MM.1S (cell line): ENCODE measurements around the gene CNTF.

Source experiments
- DNase-seq: peaks from one replicate; pipeline ENCODE4 v3.0.0-alpha.2; 2015
- H2AFZ ChIP-seq: fragments of 300-600 bp; sonication (generic); 2 replicates; pipeline ENCODE4 v1.6.0; 2016; ENCODE audit warnings: antibody characterized with exemption, low read length
- H3F3A ChIP-seq: fragments of 300-600 bp; sonication (generic); 2 replicates; pipeline ENCODE4 v1.6.1; 2016; ENCODE audit warnings: mild to moderate bottlenecking, antibody characterized with exemption, low read length, moderate library complexity, mixed read lengths; ENCODE audit not compliant: insufficient read depth
- H3K27ac ChIP-seq: fragments of 300-600 bp; sonication (generic); 2 replicates; pipeline ENCODE4 v1.5.1; 2016; ENCODE audit warnings: mild to moderate bottlenecking, low read length
- H3K27me3 ChIP-seq: fragments of 300-600 bp; sonication (generic); replicated peaks from 2 replicates; pipeline ENCODE4 v1.6.0; 2016; ENCODE audit warnings: low read length; ENCODE audit not compliant: insufficient read depth
- H3K36me3 ChIP-seq: fragments of 300-600 bp; sonication (generic); replicated peaks from 2 replicates; pipeline ENCODE4 v1.6.1; 2016; ENCODE audit warnings: mild to moderate bottlenecking, low read length, mixed read lengths; ENCODE audit not compliant: insufficient read depth
- H3K4me1 ChIP-seq: fragments of 300-600 bp; sonication (generic); 2 replicates; pipeline ENCODE4 v1.6.1; 2016; ENCODE audit warnings: low read length, mixed read lengths
- H3K4me2 ChIP-seq: fragments of 300-600 bp; sonication (generic); 2 replicates; pipeline ENCODE4 v1.6.0; 2016; ENCODE audit warnings: low read depth, low read length
- H3K4me3 ChIP-seq: fragments of 300-600 bp; sonication (generic); 2 replicates; pipeline ENCODE4 v1.5.1; 2016; ENCODE audit warnings: low read length, mixed read lengths
- H3K79me2 ChIP-seq: fragments of 300-600 bp; sonication (generic); 2 replicates; pipeline ENCODE4 v1.6.1; 2016; ENCODE audit warnings: mixed run types, low read length, mixed read lengths
- H3K9ac ChIP-seq: fragments of 300-600 bp; sonication (generic); 2 replicates; pipeline ENCODE4 v1.6.1; 2016; ENCODE audit warnings: low read length, mixed read lengths
- H3K9me2 ChIP-seq: fragments of 300-600 bp; sonication (generic); replicated peaks from 2 replicates; pipeline ENCODE4 v1.6.1; 2016; ENCODE audit warnings: mild to moderate bottlenecking, low read length, mixed read lengths; ENCODE audit not compliant: insufficient read depth
- H3K9me3 ChIP-seq: fragments of 300-600 bp; sonication (generic); replicated peaks from 2 replicates; pipeline ENCODE4 v1.6.1; 2016; ENCODE audit warnings: mild to moderate bottlenecking, low read length, mixed read lengths; ENCODE audit not compliant: insufficient read depth
- H4K20me1 ChIP-seq: fragments of 300-600 bp; sonication (generic); 2 replicates; pipeline ENCODE4 v1.6.1; 2016; ENCODE audit warnings: mild to moderate bottlenecking, low read length, moderate library complexity, mixed read lengths; ENCODE audit not compliant: insufficient read depth
- CTCF ChIP-seq: fragments of 300-600 bp; sonication (generic); IDR thresholded peaks from 2 replicates; pipeline ENCODE4 v1.5.1; 2016; ENCODE audit warnings: antibody characterized with exemption, low read length, mixed read lengths
- EZH2 ChIP-seq: fragments of 300-600 bp; sonication (generic); optimal IDR thresholded peaks from 2 replicates; pipeline ENCODE3; 2017; ENCODE audit warnings: low read depth, mild to moderate bottlenecking, antibody characterized with exemption, low read length, mixed read lengths
- EZH2phosphoT487 ChIP-seq: fragments of 300-600 bp; sonication (generic); IDR thresholded peaks from 2 replicates; pipeline ENCODE4 v1.6.1; 2018; ENCODE audit warnings: antibody characterized with exemption, low read length

CNTF gene

DNA sequence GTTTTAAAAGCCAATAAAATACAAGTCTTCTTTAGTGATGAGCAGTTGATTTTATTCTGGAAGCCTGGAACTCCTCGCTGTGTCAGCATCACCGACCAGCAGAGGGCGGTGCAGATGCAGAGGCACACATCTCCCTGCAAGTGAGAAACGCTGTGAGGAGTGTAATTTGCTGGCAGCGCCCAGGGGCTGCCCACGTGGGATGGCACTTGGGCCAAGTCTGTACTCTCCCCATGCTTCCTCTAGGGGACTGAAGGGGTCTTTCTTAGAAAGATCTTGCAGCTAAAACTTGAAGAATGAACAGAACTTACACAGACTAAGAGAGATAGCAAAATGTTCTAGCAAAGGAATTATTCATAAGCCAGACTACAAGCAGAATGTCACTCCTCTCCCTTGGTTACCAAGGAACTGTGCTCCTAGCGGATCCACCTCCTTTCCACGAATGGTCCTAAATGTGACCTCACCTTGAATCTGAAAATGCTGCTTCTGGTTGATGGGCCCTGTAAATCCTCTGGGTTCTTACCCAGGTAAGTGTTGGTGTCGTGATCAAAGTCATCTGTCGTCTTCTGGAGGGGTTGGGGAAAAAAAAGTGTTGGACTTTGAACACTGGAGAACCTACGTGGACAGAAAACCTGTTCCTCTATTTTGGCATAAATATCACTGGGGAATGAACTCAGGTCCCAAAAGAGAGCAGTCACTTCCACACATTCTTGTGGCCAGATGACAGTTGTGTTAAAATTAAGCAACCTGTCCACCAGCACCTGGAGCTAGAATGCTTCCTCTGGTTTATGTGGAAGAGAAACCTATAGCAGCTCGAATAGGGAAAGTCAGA is 31.8 kb downstream of the CNTF start:
- no peaks in the 10 kb centered on the region for H3K9me2 ChIP-seq
- peak overlapping the region; percentile 56; the same call in 1 of the 2 replicates for H3K4me2 ChIP-seq
- H3K4me3 ChIP-seq, result no peak overlapping the region
- no peaks in the 10 kb centered on the region for H3K27me3 ChIP-seq
- H3F3A ChIP-seq, result 0 out of 2 replicates have a peak, but pooled peaks cover 4% of the 10 kb centered on the region
- H3K27ac ChIP-seq, result peak overlapping the region; percentile 8; the same call in 1 of the 2 replicates
- peak overlapping the region; percentile 55 for H2AFZ ChIP-seq
- H3K4me1 ChIP-seq, result peaks cover 39% of the 10 kb centered on the region
- peak; percentile 83 for DNase-seq
- no peaks in the 10 kb centered on the region for H3K79me2 ChIP-seq
- no peaks in the 10 kb centered on the region for H4K20me1 ChIP-seq
- no peaks in the 10 kb centered on the region for H3K9me3 ChIP-seq
- H3K36me3 ChIP-seq, result no peaks in the 10 kb centered on the region
- H3K9ac ChIP-seq, result no peak overlapping the region
- TF ChIP-seq CTCF, result peak; percentile 96
- TF ChIP-seq EZH2phosphoT487, result no peak
- no peak for TF ChIP-seq EZH2

DNA sequence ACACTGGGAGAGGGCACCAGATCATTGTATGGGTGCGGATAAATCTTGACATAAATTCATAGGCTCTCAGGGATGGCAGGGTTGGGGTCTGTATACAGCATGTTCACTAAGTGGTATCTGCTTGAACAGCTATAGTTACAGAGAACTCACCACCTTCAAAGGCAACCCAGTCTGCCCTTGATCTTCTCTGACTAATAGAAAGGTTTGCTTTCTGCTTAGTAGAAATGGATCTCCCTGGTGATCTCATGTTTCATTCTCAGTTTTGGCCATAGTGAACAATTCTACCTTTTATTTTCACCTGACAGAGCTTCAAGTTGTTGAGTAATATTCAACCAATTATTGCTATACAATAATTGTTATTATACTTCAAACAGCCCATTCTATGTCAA is 32.4 kb downstream of the CNTF start:
- Histone ChIP-seq H3K36me3 (no peaks in the 10 kb centered on the region), H3K9me2 (no peaks in the 10 kb centered on the region), H3K4me1 (peaks cover 33% of the 10 kb centered on the region), H2AFZ (peak overlapping the region; percentile 55; the same call in 1 of the 2 replicates), H4K20me1 (no peaks in the 10 kb centered on the region), H3K9ac (no peak overlapping the region), H3K4me3 (no peak overlapping the region), H3K27ac (peak overlapping the region; percentile 8; the same call in 1 of the 2 replicates), H3K27me3 (no peaks in the 10 kb centered on the region), H3K79me2 (no peaks in the 10 kb centered on the region), H3K4me2 (peak overlapping the region; percentile 56; the same call in 1 of the 2 replicates), H3F3A (0 out of 2 replicates have a peak, but pooled peaks cover 4% of the 10 kb centered on the region), H3K9me3 (no peaks in the 10 kb centered on the region)
- DNase-seq, result no peak
- TF ChIP-seq EZH2phosphoT487 (no peak), CTCF (no peak), EZH2 (no peak)

GRCh38 chr11:58656348-58656747 is 33.9 kb downstream of the CNTF start:
- H3K4me1 ChIP-seq, result peaks cover 21% of the 10 kb centered on the region
- H2AFZ ChIP-seq, result no peak overlapping the region
- H3K27me3 ChIP-seq, result no peaks in the 10 kb centered on the region
- DNase-seq, result no peak
- no peak overlapping the region for H3K27ac ChIP-seq
- no peak overlapping the region for H3K4me2 ChIP-seq
- H3K9me3 ChIP-seq, result no peaks in the 10 kb centered on the region
- no peak overlapping the region for H3K9ac ChIP-seq
- no peak overlapping the region for H3K4me3 ChIP-seq
- no peaks in the 10 kb centered on the region for H4K20me1 ChIP-seq
- 0 out of 2 replicates have a peak, but pooled peaks cover 4% of the 10 kb centered on the region for H3F3A ChIP-seq
- no peak for TF ChIP-seq CTCF
- no peaks in the 10 kb centered on the region for H3K9me2 ChIP-seq
- H3K79me2 ChIP-seq, result no peaks in the 10 kb centered on the region
- H3K36me3 ChIP-seq, result no peaks in the 10 kb centered on the region
